Lower lobe of right lung (tissue), 2 donors: ENCODE measurements around the gene TMEM200B. TPM values are rescaled to one million over a fixed set of nuclear protein-coding genes. Genes with fewer than 3 reads are reported as not detected.
"Not testable (repeated sequence)": the region's sequence is repeated elsewhere in the genome, so short reads cannot be mapped to it uniquely, and the experiment has no call there.

Experiments
- ATAC-seq, 2 donors: fragments of 200-7000 bp; cut with Tn5 transposase; one replicate each; pipeline ENCODE4 v1.9.1; 2020 to 2022; ENCODE audit warnings: mild to moderate bottlenecking in 2 of 2, moderate library complexity in 2 of 2
- DNase-seq: peaks from one replicate; pipeline ENCODE4 v3.0.0-alpha.2; 2020
- H3K27ac ChIP-seq: fragments of 200-600 bp; one replicate; pipeline ENCODE4 v1.8.0; 2022
- H3K27me3 ChIP-seq: fragments of 200-600 bp; one replicate; pipeline ENCODE4 v1.8.0; 2022; ENCODE audit warnings: low read depth
- H3K36me3 ChIP-seq: fragments of 200-600 bp; one replicate; pipeline ENCODE4 v1.8.0; 2022; ENCODE audit warnings: mild to moderate bottlenecking
- H3K4me1 ChIP-seq: fragments of 200-600 bp; one replicate; pipeline ENCODE4 v1.8.0; 2022
- H3K4me3 ChIP-seq: fragments of 200-600 bp; one replicate; pipeline ENCODE4 v1.8.0; 2022; ENCODE audit warnings: mild to moderate bottlenecking
- H3K9me3 ChIP-seq: fragments of 200-600 bp; one replicate; pipeline ENCODE4 v1.8.0; 2022
- CTCF ChIP-seq: fragments of 200-600 bp; IDR thresholded peaks from one replicate; pipeline ENCODE4 v1.8.0; 2022; ENCODE audit warnings: antibody characterized with exemption, mild to moderate bottlenecking
- intact Hi-C: fragments of 100-400 bp; cut with DNase I; formaldehyde crosslinking; loops from one replicate; pipeline ENCODE4 v1.11.0; 2022
- total RNA-seq: library from RNA; stranded (reverse); fragmentation: NEBNext Ultra II Directional; extraction: Animal tissue kit (Norgen Biotek cat#: 25700); gene quantifications from one replicate; pipeline ENCODE4 v1.2.1, GENCODE V29; 2021
- donor health status: DM: no; HTN: yes; CAD: no; lungs with severe emphysema.

TMEM200B gene
- total RNA-seq, 1 donor from 2014 or later, result 4.3 TPM

GRCh38 chr1:29100487-29100886 lies 23.2 kb downstream of the TMEM200B start:
- DNase-seq (no peak), ATAC-seq (no peak)
- peaks cover 55% of the 10 kb centered on the region for H3K36me3 ChIP-seq
- H3K4me3 ChIP-seq, result no peak overlapping the region
- no peak for TF ChIP-seq CTCF
- H3K27ac ChIP-seq, result no peak overlapping the region
- intact Hi-C loops, result no loop called here
- H3K27me3 ChIP-seq, result no peaks in the 10 kb centered on the region
- H3K9me3 ChIP-seq, result no peaks in the 10 kb centered on the region
- H3K4me1 ChIP-seq, result no peaks in the 10 kb centered on the region

GRCh38 chr1:29099286-29099685 lies 24.4 kb downstream of the TMEM200B start:
- intact Hi-C loops, result no loop called here
- Histone ChIP-seq H3K9me3 (no peaks in the 10 kb centered on the region), H3K4me3 (no peak overlapping the region), H3K27me3 (no peaks in the 10 kb centered on the region), H3K36me3 (peaks cover 55% of the 10 kb centered on the region), H3K27ac (no peak overlapping the region), H3K4me1 (no peaks in the 10 kb centered on the region)
- DNase-seq, result no peak
- TF ChIP-seq CTCF, result no peak
- ATAC-seq, result no peak

GRCh38 chr1:29096231-29096886 lies 27.3 kb downstream of the TMEM200B start:
- TF ChIP-seq CTCF, result no peak
- H3K27ac ChIP-seq, result no peak overlapping the region
- no peaks in the 10 kb centered on the region for H3K27me3 ChIP-seq
- H3K9me3 ChIP-seq, result no peaks in the 10 kb centered on the region
- intact Hi-C loops, result no loop called here
- H3K4me1 ChIP-seq, result no peaks in the 10 kb centered on the region
- no peak overlapping the region for H3K4me3 ChIP-seq
- peaks cover 47% of the 10 kb centered on the region for H3K36me3 ChIP-seq
- DNase-seq (no peak), ATAC-seq (no peak)

GRCh38 chr1:29094954-29095353 lies 28.7 kb downstream of the TMEM200B start:
- Histone ChIP-seq H3K4me3 (no peak overlapping the region), H3K9me3 (no peaks in the 10 kb centered on the region), H3K36me3 (peaks cover 35% of the 10 kb centered on the region), H3K4me1 (no peaks in the 10 kb centered on the region), H3K27me3 (no peaks in the 10 kb centered on the region), H3K27ac (no peak overlapping the region)
- ATAC-seq (no peak), DNase-seq (no peak)
- intact Hi-C loops, result no loop called here
- no peak for TF ChIP-seq CTCF

GRCh38 chr1:29094433-29094832 lies 29.3 kb downstream of the TMEM200B start:
- intact Hi-C loops, result no loop called here
- TF ChIP-seq CTCF, result no peak
- no peak for ATAC-seq
- Histone ChIP-seq H3K27me3 (no peaks in the 10 kb centered on the region), H3K4me1 (no peaks in the 10 kb centered on the region), H3K4me3 (no peak overlapping the region), H3K9me3 (no peaks in the 10 kb centered on the region), H3K27ac (no peak overlapping the region), H3K36me3 (peaks cover 30% of the 10 kb centered on the region)
- no peak for DNase-seq

GRCh38 chr1:29092704-29093103 lies 31.0 kb downstream of the TMEM200B start:
- H3K27ac ChIP-seq, ATAC-seq, H3K4me3 ChIP-seq, H3K27me3 ChIP-seq, intact Hi-C loops, H3K9me3 ChIP-seq, DNase-seq, H3K4me1 ChIP-seq: not testable (repeated sequence)
- H3K36me3 ChIP-seq, result peaks cover 16% of the 10 kb centered on the region
